GM19468 (cell line): ENCODE data around the gene CHKA.

Source experiments
- ATAC-seq: cut with Tn5 transposase; IDR thresholded peaks from one replicate; pipeline ENCODE4 v1.9.1; 2021; ENCODE audit warnings: mild to moderate bottlenecking, moderate library complexity, moderate number of reproducible peaks; ENCODE audit not compliant: unreplicated experiment; ENCODE audit errors: extremely low read depth

The CHKA gene

DNA sequence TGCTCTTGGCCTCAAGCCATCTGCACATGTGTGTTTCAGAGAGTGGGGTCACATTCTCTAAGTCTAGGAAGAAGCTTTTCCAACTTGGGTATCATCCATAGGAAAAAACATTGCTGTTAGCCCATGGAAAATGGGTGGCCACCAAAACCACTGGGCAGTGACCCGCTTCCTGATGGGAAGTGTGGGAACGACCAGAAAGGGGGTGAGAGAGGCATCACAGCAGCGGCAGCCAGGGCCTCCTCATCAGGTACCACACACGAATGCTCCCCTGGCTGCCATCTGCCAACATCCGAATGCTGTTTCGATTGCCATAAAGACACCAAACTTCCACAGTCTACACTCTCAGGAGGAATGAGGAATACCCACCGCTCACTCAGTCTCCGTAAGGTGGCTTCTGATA is 40.3 kb downstream of the CHKA start:
- ATAC-seq = no peak

DNA sequence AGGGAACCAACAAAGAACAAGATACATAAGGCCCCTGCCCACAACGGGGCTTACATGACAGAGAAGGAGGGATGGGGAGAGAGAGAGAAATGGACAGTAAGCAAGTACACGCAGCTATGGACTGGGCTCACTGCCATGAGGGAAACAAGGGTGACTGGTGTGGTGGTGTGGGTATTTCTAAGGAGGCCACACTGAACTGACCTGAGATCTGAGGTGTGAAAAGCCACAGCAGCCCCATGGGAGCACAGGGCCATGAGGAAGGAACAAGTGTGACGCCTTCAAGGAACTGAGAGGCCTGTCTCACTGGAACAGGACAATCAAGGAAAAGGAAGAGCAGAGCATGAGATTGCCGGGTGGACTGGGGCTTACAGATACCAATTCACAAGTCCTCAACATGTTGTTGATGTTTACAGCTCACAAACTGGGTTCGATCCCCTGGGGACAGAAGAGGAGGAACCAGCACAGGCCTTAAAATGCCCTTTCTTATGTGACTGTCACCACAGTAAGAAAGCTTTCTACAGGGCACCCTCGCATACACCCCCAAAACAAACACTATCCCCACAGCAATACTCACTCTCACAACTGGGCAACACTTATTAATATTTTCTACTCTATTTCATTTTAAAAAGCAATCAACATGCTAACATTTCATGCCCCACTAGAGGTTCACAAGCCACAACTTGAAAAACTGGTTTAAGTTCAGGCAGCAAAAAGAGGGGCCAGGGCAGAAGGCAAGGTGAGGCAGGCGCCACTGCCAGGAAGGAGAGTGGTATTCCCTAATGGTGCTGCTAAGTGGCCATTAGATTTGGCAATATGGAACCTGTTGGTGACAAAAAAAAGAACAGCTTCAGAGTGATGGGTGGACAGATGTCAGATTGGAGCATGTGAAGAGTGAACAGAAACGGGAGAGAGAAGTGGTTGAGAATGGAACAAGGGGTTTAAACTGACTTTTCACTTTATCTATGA is 43.3 kb downstream of the CHKA start:
- no peak for ATAC-seq

DNA sequence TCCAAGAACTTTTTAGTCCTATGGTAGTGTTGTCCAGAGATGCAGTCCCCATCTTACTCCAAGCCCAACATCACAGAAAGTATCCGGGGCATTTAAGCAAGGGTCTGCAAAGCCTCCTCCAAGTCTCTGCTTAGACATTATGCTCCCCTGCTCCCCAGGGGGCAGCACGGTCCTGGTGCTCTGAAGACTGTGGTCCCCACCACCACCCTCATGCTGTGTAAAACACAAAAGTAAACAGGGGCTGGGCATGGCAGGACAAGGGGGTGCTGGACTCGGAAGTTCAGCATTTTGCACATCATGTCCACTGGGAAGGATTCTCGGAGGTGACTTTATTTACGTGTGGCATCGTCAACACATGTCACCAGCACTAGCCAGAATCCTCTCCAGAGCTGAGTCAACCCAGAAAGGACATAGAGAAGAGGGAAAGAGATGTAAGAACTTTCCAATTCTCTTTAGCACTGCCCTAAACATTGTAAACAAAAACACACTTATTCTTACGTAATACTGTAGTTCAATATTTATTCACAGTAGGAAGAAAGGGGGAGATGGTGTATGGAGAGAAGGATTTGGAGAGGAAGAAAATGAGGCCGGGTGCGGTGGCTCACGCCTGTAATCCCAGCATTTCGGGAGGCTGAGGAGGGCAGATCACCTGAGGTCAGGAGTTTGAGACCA is 44.7 kb downstream of the CHKA start:
- no peak for ATAC-seq

DNA sequence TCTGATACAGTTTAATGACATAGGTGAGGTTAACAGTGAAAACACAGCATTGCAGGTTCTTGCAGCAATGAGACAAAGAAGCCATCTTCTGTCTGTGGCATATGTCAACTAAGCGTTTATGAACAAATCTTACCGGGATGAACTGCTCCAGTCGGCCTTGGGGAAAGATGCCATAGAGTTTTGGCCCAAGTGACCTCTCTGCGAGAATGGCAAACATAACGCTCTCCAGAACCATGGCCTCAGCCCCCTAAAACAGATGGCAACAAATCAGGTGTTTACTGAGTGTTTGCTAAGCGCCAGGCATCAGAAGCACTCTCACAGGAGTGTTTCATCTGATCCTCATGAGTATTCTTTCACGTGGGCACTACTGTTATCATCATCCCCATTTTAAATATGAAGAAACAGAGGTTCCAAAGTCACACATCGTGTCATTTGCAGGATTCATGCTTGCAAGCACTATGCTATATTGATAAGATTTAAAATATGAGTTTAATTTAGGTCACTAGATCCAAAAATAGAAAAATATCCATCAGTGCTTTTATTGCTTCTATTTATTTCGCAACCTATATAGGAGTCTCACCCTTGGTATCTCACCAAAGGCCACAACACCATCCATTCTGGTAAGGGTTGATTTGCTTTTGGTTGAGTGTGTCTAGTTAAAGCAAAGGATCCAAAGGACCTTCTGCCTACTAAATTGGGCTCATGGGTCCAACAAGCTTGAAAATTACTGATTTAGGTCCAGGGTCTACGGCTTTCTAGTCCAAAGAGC is 46.4 kb downstream of the CHKA start:
- no peak for ATAC-seq

DNA sequence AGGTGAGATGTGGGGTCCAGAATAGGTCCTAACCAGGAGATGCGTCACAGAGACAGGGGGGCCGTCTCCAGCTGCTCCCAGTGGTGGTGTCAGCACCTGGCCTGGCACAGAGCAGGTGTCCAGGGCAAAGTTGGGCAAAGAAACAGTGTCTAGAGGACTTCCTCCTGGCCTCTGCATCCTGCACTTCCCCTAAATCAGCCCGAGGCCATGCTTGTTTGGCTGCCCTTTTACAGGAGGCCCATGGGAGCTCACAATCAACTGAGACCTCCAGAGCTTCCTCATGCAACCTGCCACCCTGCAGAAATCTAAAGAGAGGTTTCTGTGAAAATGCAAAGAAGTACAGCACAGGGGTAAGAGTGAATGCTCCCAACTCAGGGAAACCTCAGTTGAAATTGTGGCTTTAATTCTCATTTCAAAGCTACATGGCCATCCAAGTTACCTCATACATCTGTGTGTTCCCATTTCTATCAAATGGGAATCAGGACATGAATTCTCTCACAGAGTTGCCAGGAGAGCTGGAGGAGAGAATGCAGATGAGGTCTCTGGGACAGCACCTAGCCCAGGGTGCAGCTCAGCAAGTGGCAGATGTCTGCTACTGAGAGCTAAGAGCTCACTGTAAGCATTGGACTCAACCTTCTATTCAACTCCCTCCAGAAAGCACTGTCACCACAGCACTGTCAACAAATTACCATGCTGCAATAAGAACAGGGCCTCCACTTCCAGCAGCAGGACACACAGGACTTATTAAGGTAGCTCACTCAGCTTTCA is 49.7 kb downstream of the CHKA start:
- ATAC-seq = no peak

DNA sequence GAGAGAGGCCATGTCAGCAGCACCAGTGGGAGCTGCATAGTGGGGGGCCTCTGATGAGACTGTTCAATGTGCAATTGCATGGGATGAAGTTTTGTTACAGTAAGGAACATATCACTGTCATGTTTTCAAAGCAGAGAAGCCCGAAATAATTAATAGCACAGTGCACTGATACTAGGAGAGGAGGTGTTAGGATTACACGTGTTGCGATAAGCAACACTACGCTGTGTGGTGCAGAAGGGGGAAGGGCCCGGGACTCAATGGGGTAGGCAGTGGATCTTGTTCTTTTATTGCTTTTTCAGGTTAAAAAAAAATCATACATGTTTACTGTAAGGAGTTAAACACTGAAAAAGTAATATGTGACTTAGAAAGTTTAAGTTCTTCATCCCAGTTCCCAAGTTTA is 53.2 kb downstream of the CHKA start:
- no peak for ATAC-seq

DNA sequence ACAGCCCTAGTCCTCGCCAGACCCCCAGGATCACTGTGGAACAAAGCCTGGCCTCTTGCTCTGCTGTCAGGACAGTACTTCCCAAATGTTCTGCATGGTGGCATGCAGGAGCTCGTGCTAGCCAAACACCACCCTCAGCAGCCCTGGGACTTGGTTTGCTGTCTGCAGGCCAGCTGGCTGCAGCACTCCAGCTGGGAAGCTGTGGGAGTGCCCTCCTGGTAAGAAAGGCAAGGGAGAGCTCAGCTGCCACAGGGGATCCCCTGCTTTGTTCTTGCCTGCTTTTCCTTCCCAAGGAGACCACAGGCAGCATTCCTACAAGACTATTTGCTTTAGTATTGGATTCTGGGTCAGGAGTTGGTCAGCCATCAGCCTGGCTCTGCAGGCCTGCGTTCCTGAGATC is 54.4 kb downstream of the CHKA start:
- ATAC-seq = no peak

DNA sequence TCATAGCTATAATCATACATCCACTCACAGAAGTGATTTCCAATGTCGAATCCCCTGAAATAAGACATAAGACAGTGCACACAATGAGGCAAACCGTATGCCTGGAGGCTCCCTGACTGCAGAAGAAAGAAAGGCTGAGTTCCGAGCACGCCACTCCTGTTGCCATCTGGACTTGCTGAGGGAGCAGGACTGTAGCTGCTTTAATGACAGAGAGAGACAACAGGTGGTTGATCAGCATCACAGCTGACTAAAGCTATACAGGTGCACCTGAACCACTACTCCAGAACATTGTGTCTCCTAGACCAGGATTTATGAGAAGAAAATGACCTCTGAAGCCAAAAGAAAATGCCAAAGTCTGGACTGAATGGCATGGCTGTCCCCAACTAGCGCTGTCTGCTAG is 55.3 kb downstream of the CHKA start:
- ATAC-seq = no peak

DNA sequence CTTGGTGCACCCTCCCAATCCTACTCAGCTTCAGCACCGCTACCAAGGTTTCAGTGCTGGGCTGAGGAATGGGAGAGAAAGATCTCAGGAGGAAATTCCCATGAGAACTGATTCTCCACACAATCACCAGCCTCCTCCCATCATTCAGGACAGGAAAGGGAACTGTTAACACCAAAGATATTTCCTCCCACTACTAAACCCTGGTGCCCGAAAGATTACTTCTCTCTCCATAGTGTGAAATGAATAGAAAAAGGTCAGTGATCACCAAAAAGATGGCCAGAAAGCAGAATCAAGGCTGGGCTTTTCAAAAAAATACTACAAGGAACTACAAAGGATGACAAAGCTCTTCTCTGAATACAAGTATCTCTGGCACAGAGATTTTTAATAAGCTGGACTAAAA is 56.3 kb downstream of the CHKA start:
- no peak for ATAC-seq

DNA sequence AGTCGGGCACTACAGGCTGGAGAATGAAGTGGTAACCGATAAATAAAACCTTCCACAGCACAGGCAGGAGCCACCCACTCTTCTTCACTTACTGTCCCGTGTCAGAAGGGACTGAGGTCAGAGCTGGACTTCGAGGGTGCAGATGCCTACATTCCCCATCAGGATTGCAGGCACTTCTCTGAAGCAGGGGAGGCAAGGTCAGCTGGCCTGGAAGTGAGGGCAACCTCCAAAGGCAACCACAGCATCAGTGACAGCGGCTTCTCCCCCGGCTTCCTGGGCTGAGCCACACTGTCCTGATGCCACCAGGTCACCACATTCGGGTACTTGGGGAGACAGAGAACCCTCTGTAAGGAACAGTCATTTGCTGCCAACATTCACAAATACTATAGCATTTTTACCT is 59.7 kb downstream of the CHKA start:
- ATAC-seq = no peak

DNA sequence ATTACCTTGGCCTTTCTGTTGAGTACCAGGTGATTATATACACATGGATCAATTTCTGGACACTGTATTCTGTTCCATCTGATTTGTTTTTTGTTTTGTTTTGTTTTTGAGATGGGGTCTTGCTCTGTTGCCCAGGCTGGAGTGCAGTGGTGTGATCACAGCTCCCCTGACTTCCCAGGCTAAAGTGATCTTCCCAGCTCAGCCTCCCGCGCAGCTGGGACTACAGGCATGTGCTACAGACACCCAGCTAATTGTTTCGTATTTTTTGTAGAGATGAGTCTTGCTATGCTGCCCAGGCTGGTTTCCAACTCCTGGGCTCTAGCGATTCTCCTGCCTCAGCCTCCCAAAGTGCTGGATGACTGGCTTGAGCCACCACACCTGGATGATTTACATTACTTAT is 63.4 kb downstream of the CHKA start:
- ATAC-seq = no peak

DNA sequence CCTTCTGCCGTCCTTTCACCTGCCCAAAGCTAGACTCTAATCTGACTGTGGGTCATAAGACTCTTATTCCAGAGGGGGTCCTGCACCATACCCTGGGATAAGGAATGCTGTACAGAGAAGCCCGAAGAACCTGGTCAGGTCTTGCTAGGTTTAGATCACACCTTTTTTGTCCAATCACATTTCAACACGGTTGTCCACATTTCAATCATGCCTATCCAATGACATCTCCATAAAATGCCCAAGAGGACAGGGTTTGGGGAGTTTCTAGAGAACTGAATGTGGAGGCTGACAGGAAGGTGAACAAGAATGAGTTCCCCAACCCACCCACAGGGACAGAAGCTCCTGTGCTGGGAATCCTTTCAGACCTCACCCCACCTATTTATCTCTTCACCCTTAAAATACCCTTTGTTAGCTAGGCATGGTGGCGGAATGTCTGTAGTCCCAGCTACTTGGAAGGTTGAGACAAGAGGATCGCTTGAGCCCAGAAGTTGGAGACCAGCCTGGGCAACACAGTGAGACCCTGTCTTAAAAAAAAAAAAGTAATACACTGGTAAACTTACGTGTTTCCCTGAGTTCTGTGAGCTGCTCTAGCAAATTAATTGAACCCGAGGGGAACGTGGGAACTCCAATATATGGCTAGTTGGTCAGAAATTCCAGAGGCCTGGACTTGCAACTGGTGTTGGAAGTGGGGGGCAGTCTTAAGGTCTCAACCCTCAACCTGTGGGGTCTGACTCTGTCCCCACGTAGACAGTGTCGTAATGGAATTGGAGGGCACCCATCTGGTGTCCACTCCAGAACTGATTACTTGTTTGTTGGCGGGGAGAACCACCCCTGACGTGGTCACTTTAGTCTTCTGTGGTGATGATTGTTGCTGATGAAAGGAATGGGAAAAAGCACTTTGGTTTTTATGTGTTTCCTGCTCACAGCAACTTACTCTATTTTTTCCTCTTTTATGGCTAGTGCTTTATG is 64.6 kb downstream of the CHKA start:
- ATAC-seq = no peak

DNA sequence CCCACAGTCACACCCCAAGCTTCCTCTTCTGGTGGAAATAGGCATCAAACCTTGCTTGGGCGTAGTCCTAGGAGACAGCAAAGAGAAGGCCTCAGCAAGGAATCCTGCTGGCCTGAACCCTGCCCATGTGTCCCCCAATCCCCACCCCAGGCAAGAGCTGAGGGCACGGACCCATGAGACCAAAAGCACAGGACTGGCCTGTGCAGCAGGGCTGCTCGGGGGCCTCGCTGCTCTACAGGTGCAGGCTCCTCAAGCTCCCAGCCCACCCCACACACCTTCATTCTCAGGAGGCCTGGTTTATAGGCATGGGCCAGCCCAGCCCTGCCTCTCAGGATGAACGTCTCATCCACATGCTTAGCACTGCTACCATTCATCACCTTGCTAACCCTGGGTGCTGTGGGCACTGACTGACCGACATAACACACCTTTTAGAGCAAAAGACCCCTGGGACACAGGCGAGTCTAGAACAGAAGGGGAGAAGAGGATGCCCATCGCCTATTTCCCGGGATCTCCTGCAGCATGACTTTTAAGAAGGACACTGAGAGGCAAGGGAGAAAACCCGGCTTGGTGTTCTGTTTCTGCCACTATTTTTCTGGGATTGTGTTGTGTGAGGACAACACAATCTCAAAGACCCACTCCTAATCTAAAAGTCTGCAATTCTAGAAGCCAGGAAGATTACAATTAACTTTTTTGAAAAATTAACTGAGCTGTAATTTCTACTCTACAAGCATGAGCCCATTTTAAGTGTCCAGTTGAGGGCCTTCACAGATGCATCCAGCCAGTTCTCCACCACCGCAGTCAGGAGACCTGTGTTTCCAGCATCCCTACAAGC is 67.0 kb downstream of the CHKA start:
- no peak for ATAC-seq

DNA sequence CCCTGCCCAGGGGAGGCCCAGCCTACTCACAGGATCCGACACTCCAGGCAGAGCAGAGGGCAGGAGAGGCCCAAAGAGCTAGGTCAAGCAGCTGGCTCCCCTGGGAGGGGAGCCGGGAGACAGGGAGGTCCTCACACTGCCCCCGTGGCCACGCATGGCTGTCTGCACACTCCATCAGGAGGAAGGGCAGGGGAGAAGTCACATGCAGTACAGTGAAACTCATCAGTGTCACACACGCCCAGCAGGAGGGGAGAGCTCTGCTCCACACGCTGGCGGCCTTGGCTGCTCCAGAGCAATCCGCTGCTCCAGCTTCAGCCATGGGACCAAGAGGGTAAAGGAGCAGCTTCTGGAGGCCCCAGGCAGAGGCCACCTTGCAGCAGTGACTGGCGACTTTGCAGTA is 68.1 kb downstream of the CHKA start:
- no peak for ATAC-seq

DNA sequence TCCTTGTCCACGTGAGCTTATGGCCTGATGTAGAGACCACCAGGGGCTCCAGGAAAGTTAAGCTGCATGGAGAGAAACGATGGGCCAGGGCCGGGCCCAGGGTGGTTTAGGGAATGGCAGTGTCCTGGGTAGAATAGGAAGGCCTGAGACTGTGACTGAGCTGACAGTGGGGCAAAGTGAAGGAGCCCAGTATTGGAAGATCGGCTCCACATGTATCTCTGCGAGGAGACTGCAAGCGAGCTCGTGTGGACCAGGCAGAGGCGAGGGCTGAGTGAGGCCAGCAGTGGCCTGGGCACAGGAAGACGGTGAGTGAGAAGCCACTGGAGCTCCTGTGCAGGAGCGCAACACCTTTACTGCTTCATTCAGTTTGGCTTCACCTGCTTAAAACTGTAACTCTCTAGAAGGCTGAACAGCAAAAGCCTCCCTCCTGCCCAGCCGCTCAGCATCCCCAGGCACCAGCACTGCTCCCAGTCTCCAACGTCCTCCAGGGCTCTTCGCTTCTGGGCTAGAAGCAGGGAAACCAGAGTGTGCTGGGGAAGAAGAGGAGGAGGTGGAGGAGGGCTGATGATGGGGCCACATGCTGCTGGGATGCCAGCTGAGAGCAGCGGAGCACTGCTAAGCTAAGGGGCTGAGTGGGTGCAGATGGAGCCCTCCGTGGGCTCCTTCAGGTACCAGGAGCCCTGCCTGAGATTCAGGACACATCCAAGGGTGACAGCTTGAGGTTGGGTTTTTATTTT is 68.9 kb downstream of the CHKA start:
- no peak for ATAC-seq

DNA sequence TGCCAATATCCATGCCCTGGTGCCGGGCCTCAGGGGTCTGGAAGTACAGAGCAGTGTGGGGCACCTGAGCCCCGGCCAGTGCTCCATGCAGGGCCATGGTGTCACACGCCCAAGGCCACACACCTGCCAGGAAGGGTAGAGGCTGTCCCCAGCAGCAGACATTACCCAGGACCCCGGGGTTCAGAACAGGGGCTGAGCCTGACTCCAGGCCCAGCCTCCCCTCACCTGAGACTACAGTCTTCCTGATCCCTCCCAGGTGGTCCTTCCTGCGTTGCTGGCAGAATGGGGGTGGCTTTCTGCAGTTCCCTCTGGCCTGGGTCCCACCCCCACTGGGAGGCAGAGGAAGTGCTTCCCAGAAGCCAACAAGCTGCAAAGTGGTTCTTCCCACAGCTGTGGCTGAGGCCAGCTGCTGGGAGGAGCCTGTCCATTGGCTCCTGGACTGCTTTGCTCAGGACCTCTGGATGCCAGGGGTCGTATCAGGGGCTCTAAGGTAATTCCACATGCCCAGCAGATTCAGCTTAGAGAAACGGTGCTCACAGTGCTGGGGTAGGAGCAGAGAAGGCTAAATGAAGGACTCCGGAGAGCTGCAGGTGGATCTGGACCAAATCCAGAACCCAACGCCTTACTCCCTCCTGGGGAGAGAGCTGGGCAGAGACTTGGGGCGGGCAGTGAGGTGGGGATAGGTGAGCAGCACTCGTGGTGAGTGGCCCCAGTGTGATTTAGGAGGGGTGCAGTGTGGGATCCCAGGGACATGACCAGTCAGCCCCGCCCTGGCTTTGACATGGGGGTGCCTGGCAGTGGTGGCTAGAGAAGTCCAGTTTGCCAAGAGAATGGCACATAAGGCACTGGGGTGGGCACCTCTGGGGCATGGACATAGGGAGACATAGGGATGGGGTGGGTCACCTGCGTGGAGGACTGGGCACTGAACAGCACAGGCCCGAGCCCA is 69.7 kb downstream of the CHKA start:
- ATAC-seq = no peak
